MCF 10A (cell line): ENCODE results near the gene TMEM132E. TPM values are rescaled to one million over a fixed set of nuclear protein-coding genes. Genes with fewer than 3 reads are reported as not detected.

Experiments
- BruUV-seq: library from RNA; stranded (reverse); fragments of 400-500 nt; replicated peaks from 2 replicates; lab custom pipeline; 2021; lab: Mats Ljungman, UMichigan
- CTCF ChIA-PET: fragments of 300-600 bp; sonication (Branson Sonifier 250); formaldehyde crosslinking; extraction: SDS; loops from one replicate; lab custom pipeline; 2021; ENCODE audit warnings: antibody characterized with exemption, inconsistent platforms; lab: Yijun Ruan, JAX
- POLR2A ChIA-PET: fragments of 300-600, 350-650 bp; sonication (Branson Sonifier 250); formaldehyde crosslinking; extraction: SDS; loops from one replicate; lab custom pipeline; 2020; ENCODE audit warnings: antibody characterized with exemption, inconsistent platforms; lab: Yijun Ruan, JAX
- DNase-seq: peaks from one replicate; pipeline ENCODE4 v3.0.0-alpha.2; 2018; ENCODE audit not compliant: unreplicated experiment
- H3K27ac Mint-ChIP-seq: one replicate; pipeline ENCODE4 v1.8.0; 2022; ENCODE audit warnings: mild to moderate bottlenecking, low read depth, mixed read lengths; ENCODE audit not compliant: unreplicated experiment
- H3K27me3 Mint-ChIP-seq: one replicate; pipeline ENCODE4 v1.8.0; 2022; ENCODE audit warnings: mixed read lengths; ENCODE audit not compliant: insufficient read depth, unreplicated experiment
- H3K36me3 Mint-ChIP-seq: one replicate; pipeline ENCODE4 v1.8.0; 2022; ENCODE audit warnings: mild to moderate bottlenecking, moderate library complexity, mixed read lengths; ENCODE audit not compliant: insufficient read depth, unreplicated experiment
- H3K4me1 Mint-ChIP-seq: one replicate; pipeline ENCODE4 v1.8.0; 2022; ENCODE audit warnings: mixed read lengths; ENCODE audit not compliant: insufficient read depth, unreplicated experiment
- H3K4me3 Mint-ChIP-seq: one replicate; pipeline ENCODE4 v1.8.0; 2022; ENCODE audit warnings: mild to moderate bottlenecking, moderate library complexity, mixed read lengths; ENCODE audit not compliant: unreplicated experiment
- H3K9me3 Mint-ChIP-seq: one replicate; pipeline ENCODE4 v1.8.0; 2022; ENCODE audit warnings: mixed read lengths; ENCODE audit not compliant: unreplicated experiment
- CTCF ChIP-seq: fragments of 200-600 bp; IDR thresholded peaks from one replicate; pipeline ENCODE4 v1.8.0; 2022; ENCODE audit warnings: antibody characterized with exemption, mild to moderate bottlenecking; ENCODE audit not compliant: unreplicated experiment
- intact Hi-C: fragments of 100-400 bp; cut with micrococcal nuclease; formaldehyde crosslinking; loops from 2 replicates; pipeline ENCODE4 v1.14.1; 2022
- total RNA-seq: library from RNA; stranded (reverse); gene quantifications from 2 replicates; pipeline ENCODE4 v1.2.3, GENCODE V29; 2022

Gene TMEM132E
- total RNA-seq, 1 experiment from 2014 or later, result not detected

- H3K27ac Mint-ChIP-seq, result no peak overlapping the region
- H3K4me1 Mint-ChIP-seq, result no peaks in the 10 kb centered on the region
- BruUV-seq, result no TSS peak
- TF ChIP-seq CTCF, result no peak
- H3K36me3 Mint-ChIP-seq, result no peaks in the 10 kb centered on the region
- peaks cover 18% of the 10 kb centered on the region for H3K9me3 Mint-ChIP-seq
- ChIA-PET POLR2A (no interaction called here), CTCF (no interaction called here)
- no peak for DNase-seq
- no peaks in the 10 kb centered on the region for H3K27me3 Mint-ChIP-seq
- intact Hi-C loops, result no loop called here
- H3K4me3 Mint-ChIP-seq, result no peak overlapping the region
These were observed 72.0 kb downstream of the TMEM132E start for GRCh38 chr17:34651402-34651811.

- ChIA-PET CTCF (no interaction called here), POLR2A (no interaction called here)
- no TSS peak for BruUV-seq
- peaks cover 18% of the 10 kb centered on the region for H3K9me3 Mint-ChIP-seq
- no peaks in the 10 kb centered on the region for H3K36me3 Mint-ChIP-seq
- DNase-seq, result no peak
- H3K4me3 Mint-ChIP-seq, result no peak overlapping the region
- H3K27me3 Mint-ChIP-seq, result no peaks in the 10 kb centered on the region
- H3K27ac Mint-ChIP-seq, result no peak overlapping the region
- no peak for TF ChIP-seq CTCF
- intact Hi-C loops, result no loop called here
- H3K4me1 Mint-ChIP-seq, result no peaks in the 10 kb centered on the region
These were observed 72.7 kb downstream of the TMEM132E start for GRCh38 chr17:34652021-34652555.

DNA sequence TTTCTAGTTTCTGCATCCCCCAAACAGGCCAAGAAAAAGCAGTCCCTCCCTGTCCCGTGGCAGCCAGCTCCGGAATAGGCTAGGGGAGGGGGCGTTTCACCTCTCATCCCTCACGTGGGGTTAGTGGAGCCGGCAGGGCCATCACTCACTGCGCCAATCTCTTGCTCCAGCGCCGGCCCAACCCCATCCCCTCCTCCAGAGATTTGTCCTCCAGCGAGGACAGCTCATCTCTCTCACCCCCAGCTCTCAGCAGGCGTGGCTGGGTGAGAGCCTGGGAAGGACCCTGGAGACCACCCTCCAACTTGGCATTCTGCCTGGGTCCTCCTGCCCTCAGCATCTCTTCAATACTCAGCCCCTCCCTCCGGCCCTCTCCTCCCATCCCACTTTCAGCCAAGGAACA is 74.1 kb downstream of the TMEM132E start:
- no TSS peak for BruUV-seq
- no peak for TF ChIP-seq CTCF
- H3K9me3 Mint-ChIP-seq, result peaks cover 18% of the 10 kb centered on the region
- H3K4me1 Mint-ChIP-seq, result no peaks in the 10 kb centered on the region
- intact Hi-C loops, result no loop called here
- POLR2A ChIA-PET, result no interaction called here
- no peaks in the 10 kb centered on the region for H3K27me3 Mint-ChIP-seq
- no peak for DNase-seq
- CTCF ChIA-PET, result interaction anchor here (1.4 kb wide), 1 partner anchor 16 kb away, joined by 4 read pairs; no protein-coding TSS in a partner anchor
- H3K36me3 Mint-ChIP-seq, result no peaks in the 10 kb centered on the region
- H3K27ac Mint-ChIP-seq, result no peak overlapping the region
- H3K4me3 Mint-ChIP-seq, result no peak overlapping the region

DNA sequence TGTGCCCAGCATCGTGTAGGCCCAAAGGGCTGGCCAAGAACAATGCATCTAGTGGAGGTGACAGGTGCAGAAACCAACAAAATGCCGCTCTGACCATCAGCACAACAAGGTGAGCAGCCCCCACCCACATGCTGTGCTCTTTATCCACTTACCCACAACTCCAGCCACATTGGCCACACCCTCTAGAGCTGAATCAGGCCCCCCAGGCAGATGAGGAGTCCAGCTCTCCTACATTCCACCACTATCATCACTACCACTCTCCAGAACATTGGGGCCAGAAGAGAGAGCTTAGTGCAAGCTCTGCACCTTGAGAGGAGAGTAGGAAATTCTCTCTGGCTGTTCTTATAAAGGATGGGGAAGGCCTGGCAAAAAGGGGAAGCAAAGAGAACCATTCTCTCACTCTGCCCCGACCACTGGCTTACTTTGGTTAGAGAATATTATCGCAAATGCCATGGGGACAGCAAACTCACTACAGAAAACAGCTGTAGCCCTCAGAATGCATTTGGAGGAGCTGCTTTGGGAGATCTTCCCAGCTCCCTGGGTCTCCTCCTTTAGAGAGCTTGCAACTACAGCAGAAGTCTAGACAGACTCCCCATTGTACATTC is 75.0 kb downstream of the TMEM132E start:
- Mint-ChIP-seq H3K27ac (no peak overlapping the region), H3K9me3 (peaks cover 18% of the 10 kb centered on the region), H3K36me3 (no peaks in the 10 kb centered on the region), H3K27me3 (no peaks in the 10 kb centered on the region), H3K4me3 (no peak overlapping the region), H3K4me1 (no peaks in the 10 kb centered on the region)
- BruUV-seq, result no TSS peak
- POLR2A ChIA-PET, result interaction anchor here (0.6 kb wide), 1 partner anchor 408 kb away, joined by 4 read pairs; no protein-coding TSS in a partner anchor
- CTCF ChIA-PET, result interaction anchor here (0.6 to 1.4 kb wide), 2 partner anchors 17 to 249 kb away, joined by 3 to 4 read pairs; no protein-coding TSS in a partner anchor
- DNase-seq, result no peak
- TF ChIP-seq CTCF, result no peak
- intact Hi-C loops, result no loop called here
